PC-9 (cell line): ENCODE results near the gene SRP68. TPM values are rescaled to one million over a fixed set of nuclear protein-coding genes. Genes with fewer than 3 reads are reported as not detected.

Source experiments
- BruUV-seq: library from RNA; stranded (reverse); fragments of 400-500 nt; replicated peaks from 2 replicates; lab custom pipeline; 2021; lab: Mats Ljungman, UMichigan
- CTCF ChIA-PET: fragments of 300-600 bp; sonication (Branson Sonifier 250); formaldehyde crosslinking; loops from one replicate; lab custom pipeline; 2022; ENCODE audit warnings: antibody characterized with exemption; lab: Charles Lee
- POLR2A ChIA-PET: fragments of 300-600 bp; sonication (Branson Sonifier 250); formaldehyde crosslinking; loops from one replicate; lab custom pipeline; 2022; ENCODE audit warnings: antibody characterized with exemption; ENCODE audit not compliant: unreplicated experiment; lab: Charles Lee
- DNase-seq, 2 experiments: peaks; one replicate each; pipeline versions ENCODE4 v3.0.0 to v3.0.0-alpha.2; 2015 to 2022; ENCODE audit warnings: mixed read lengths in 1 of 2
- H2AFZ ChIP-seq: fragments of 200-600 bp; sonication (generic); 2 replicates; pipeline ENCODE4 v1.8.1; 2017; ENCODE audit warnings: antibody characterized with exemption
- H3F3A ChIP-seq: fragments of 200-600 bp; sonication (generic); 2 replicates; pipeline ENCODE4 v1.8.1; 2017; ENCODE audit warnings: antibody characterized with exemption, mild to moderate bottlenecking, low read depth; ENCODE audit not compliant: insufficient read depth
- H3K27ac ChIP-seq: fragments of 200-600 bp; sonication (generic); 2 replicates; pipeline ENCODE4 v1.6.1; 2016; ENCODE audit warnings: mixed run types
- H3K27me3 ChIP-seq: fragments of 200-600 bp; sonication (generic); 2 replicates; pipeline ENCODE4 v1.6.1; 2016; ENCODE audit warnings: low read depth, mixed run types; ENCODE audit not compliant: insufficient read depth
- H3K36me3 ChIP-seq: fragments of 200-600 bp; sonication (generic); 2 replicates; pipeline ENCODE4 v1.6.1; 2016; ENCODE audit warnings: low read depth, mixed run types
- H3K4me1 ChIP-seq: fragments of 200-600 bp; sonication (generic); replicated peaks from 2 replicates; pipeline ENCODE4 v1.6.1; 2016; ENCODE audit warnings: mixed run types; ENCODE audit not compliant: insufficient read depth
- H3K4me2 ChIP-seq: fragments of 200-600 bp; sonication (generic); 2 replicates; pipeline ENCODE4 v1.6.1; 2017; ENCODE audit warnings: mixed run types
- H3K4me3 ChIP-seq: fragments of 200-600 bp; sonication (generic); 2 replicates; pipeline ENCODE4 v1.6.1; 2016; ENCODE audit warnings: mixed run types
- H3K79me2 ChIP-seq: fragments of 200-600 bp; sonication (generic); 2 replicates; pipeline ENCODE4 v1.6.1; 2017; ENCODE audit warnings: low read depth, mixed run types
- H3K9me2 ChIP-seq: fragments of 200-600 bp; sonication (generic); 2 replicates; pipeline ENCODE4 v1.8.1; 2017; ENCODE audit warnings: mild to moderate bottlenecking; ENCODE audit not compliant: insufficient read depth
- H3K9me3 ChIP-seq: fragments of 200-600 bp; sonication (generic); 2 replicates; pipeline ENCODE4 v1.8.1; 2016; ENCODE audit warnings: low read depth; ENCODE audit not compliant: insufficient read depth
- H4K20me1 ChIP-seq: fragments of 200-600 bp; sonication (generic); 2 replicates; pipeline ENCODE4 v1.8.1; 2017; ENCODE audit not compliant: insufficient read depth
- CTCF ChIP-seq: fragments of 200-600 bp; sonication (generic); conservative IDR thresholded peaks from 2 replicates; pipeline ENCODE4 v1.6.1; 2017; ENCODE audit warnings: mixed run types, antibody characterized with exemption, mild to moderate bottlenecking, moderate library complexity
- EZH2 ChIP-seq: fragments of 200-600 bp; sonication (generic); IDR thresholded peaks from 2 replicates; pipeline ENCODE4 v1.8.0; 2017; ENCODE audit warnings: antibody characterized with exemption, low read depth
- intact Hi-C: fragments of 100-400 bp; cut with micrococcal nuclease; formaldehyde crosslinking; loops from one replicate; pipeline ENCODE4 v1.10.0; 2022; ENCODE audit not compliant: unreplicated experiment
- total RNA-seq: library from RNA; stranded (reverse); gene quantifications from 2 replicates; pipeline ENCODE4 v1.2.3, GENCODE V29; 2021

The SRP68 gene
- total RNA-seq, 1 experiment from 2014 or later: 91.7 TPM

GRCh38 chr17:76094046-76094445 is 21.7 kb upstream of the SRP68 start:
- no peak overlapping the region for H2AFZ ChIP-seq
- no peak overlapping the region for H3K4me2 ChIP-seq
- BruUV-seq: no TSS peak
- H4K20me1 ChIP-seq: no peaks in the 10 kb centered on the region
- no peak overlapping the region for H3K4me3 ChIP-seq
- H3K9me2 ChIP-seq: no peaks in the 10 kb centered on the region
- H3F3A ChIP-seq: 0 out of 2 replicates have a peak, but pooled peaks cover 3% of the 10 kb centered on the region
- H3K4me1 ChIP-seq: no peaks in the 10 kb centered on the region
- no peak overlapping the region for H3K27ac ChIP-seq
- ChIA-PET POLR2A (no interaction called here), CTCF (no interaction called here)
- H3K9me3 ChIP-seq: no peaks in the 10 kb centered on the region
- H3K36me3 ChIP-seq: no peaks in the 10 kb centered on the region
- DNase-seq: no peak
- intact Hi-C loops: no loop called here
- no peaks in the 10 kb centered on the region for H3K27me3 ChIP-seq
- no peak for TF ChIP-seq EZH2
- no peak for TF ChIP-seq CTCF
- H3K79me2 ChIP-seq: no peaks in the 10 kb centered on the region

GRCh38 chr17:76092526-76093413 is 20.5 kb upstream of the SRP68 start:
- H3K9me2 ChIP-seq: no peaks in the 10 kb centered on the region
- no peaks in the 10 kb centered on the region for H3K79me2 ChIP-seq
- H2AFZ ChIP-seq: no peak overlapping the region
- no peak overlapping the region for H3K27ac ChIP-seq
- no peaks in the 10 kb centered on the region for H3K4me1 ChIP-seq
- intact Hi-C loops: no loop called here
- CTCF ChIA-PET: interaction anchor here (0.5 kb wide), 1 partner anchor 264 kb away, joined by 4 read pairs; no protein-coding TSS in a partner anchor
- TF ChIP-seq CTCF (no peak), EZH2 (no peak)
- H3K4me2 ChIP-seq: no peak overlapping the region
- 0 out of 2 replicates have a peak, but pooled peaks cover 3% of the 10 kb centered on the region for H3F3A ChIP-seq
- POLR2A ChIA-PET: no interaction called here
- no peaks in the 10 kb centered on the region for H3K36me3 ChIP-seq
- BruUV-seq: no TSS peak
- H3K4me3 ChIP-seq: no peak overlapping the region
- H4K20me1 ChIP-seq: no peaks in the 10 kb centered on the region
- no peaks in the 10 kb centered on the region for H3K27me3 ChIP-seq
- DNase-seq: no peak
- H3K9me3 ChIP-seq: no peaks in the 10 kb centered on the region

GRCh38 chr17:76091526-76092286 is 19.4 kb upstream of the SRP68 start:
- no TSS peak for BruUV-seq
- Histone ChIP-seq H3K4me1 (no peaks in the 10 kb centered on the region), H3K27ac (no peak overlapping the region), H3K27me3 (no peaks in the 10 kb centered on the region), H3K4me2 (no peak overlapping the region), H2AFZ (no peak overlapping the region), H3K4me3 (no peak overlapping the region), H3K79me2 (no peaks in the 10 kb centered on the region), H3K36me3 (no peaks in the 10 kb centered on the region), H4K20me1 (no peaks in the 10 kb centered on the region), H3K9me3 (no peaks in the 10 kb centered on the region), H3K9me2 (no peaks in the 10 kb centered on the region), H3F3A (0 out of 2 replicates have a peak, but pooled peaks cover 3% of the 10 kb centered on the region)
- ChIA-PET CTCF (no interaction called here), POLR2A (no interaction called here)
- no peak for TF ChIP-seq EZH2
- TF ChIP-seq CTCF: no peak
- intact Hi-C loops: no loop called here
- no peak for DNase-seq
